ENCODE results near the gene UBE2M. TPM values are rescaled to one million over a fixed set of nuclear protein-coding genes. Genes with fewer than 3 reads are reported as not detected.

Gene UBE2M
- total RNA-seq, 6 experiments from 2014 or later, result 91.5 to 114 (median 106) TPM

DNA sequence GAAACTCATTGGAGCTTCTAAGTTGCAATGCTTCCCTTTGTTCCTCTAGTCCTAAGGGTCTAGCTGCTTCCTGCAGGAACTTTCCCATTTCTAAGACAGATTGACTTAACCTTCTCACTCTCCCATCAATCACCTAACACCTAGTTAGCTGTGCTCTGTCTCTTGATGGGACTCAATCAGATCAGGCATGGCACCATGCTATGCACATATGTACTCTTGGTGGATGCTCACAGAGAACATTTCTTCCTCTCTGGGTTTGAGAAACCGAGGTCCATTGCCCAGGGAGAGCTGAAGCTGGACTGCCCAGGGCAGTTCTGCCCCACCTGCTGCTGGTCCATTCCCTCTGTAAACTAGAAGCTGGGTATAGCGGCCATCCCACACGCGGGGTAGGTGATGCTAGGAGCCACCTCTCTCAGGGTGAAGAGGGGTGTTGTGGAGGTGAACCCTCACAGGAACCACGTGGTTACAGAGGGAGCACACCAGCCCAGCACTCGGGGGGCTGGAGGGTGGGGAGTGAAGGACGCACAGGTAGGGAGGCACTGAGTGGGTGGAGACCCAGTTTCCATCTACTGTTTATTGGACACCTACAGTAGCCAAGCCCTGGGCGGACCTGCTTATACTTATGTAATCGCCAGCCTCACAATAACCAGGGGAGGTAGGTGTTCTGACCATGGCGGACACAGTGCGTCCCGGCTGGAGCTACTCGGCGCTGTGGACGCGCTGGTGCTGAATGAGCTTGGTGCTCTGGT, 3.1 kb upstream of the UBE2M start:
- no peak for DNase-seq
- no peak overlapping the region for H3K27ac Mint-ChIP-seq
- peaks cover 4% of the 10 kb centered on the region; the same call in 1 of the 2 replicates for H3K9me3 Mint-ChIP-seq
- peaks cover 20% of the 10 kb centered on the region for H3K36me3 Mint-ChIP-seq (ENCODE audit: low read depth)
- TF ChIP-seq, protein P1, sequence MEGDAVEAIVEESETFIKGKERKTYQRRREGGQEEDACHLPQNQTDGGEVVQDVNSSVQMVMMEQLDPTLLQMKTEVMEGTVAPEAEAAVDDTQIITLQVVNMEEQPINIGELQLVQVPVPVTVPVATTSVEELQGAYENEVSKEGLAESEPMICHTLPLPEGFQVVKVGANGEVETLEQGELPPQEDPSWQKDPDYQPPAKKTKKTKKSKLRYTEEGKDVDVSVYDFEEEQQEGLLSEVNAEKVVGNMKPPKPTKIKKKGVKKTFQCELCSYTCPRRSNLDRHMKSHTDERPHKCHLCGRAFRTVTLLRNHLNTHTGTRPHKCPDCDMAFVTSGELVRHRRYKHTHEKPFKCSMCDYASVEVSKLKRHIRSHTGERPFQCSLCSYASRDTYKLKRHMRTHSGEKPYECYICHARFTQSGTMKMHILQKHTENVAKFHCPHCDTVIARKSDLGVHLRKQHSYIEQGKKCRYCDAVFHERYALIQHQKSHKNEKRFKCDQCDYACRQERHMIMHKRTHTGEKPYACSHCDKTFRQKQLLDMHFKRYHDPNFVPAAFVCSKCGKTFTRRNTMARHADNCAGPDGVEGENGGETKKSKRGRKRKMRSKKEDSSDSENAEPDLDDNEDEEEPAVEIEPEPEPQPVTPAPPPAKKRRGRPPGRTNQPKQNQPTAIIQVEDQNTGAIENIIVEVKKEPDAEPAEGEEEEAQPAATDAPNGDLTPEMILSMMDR (IDR thresholded peaks at IDR 0.05), result no peak
- H3K4me3 Mint-ChIP-seq, result no peak overlapping the region
- H3K4me1 Mint-ChIP-seq (ENCODE audit: low read depth), result peaks cover 23% of the 10 kb centered on the region
- H3K27me3 Mint-ChIP-seq (ENCODE audit: insufficient read depth), result peaks cover 11% of the 10 kb centered on the region

DNA sequence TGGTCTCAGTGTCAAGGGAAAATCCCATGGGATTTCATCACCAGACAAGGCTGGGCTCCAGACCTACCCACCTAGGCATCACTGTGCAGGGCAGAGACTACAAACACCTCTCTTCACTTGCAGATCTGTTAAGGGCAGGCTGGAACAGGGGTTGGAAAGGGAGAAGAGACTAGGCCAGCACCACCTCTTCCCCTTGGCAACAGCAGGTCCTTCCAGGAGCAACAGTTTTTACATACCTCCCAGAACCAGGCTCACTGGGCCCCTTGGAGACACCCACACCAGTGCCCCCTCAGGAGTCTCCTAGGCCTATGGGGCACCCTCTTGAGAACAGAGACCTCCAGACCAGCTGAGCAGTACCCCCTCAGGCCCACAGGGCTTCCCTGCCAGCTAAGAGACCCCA, 2.5 kb upstream of the UBE2M start:
- Mint-ChIP-seq H3K27me3 (ENCODE audit: insufficient read depth) (peaks cover 11% of the 10 kb centered on the region), H3K4me3 (no peak overlapping the region)
- no peak for DNase-seq

DNA sequence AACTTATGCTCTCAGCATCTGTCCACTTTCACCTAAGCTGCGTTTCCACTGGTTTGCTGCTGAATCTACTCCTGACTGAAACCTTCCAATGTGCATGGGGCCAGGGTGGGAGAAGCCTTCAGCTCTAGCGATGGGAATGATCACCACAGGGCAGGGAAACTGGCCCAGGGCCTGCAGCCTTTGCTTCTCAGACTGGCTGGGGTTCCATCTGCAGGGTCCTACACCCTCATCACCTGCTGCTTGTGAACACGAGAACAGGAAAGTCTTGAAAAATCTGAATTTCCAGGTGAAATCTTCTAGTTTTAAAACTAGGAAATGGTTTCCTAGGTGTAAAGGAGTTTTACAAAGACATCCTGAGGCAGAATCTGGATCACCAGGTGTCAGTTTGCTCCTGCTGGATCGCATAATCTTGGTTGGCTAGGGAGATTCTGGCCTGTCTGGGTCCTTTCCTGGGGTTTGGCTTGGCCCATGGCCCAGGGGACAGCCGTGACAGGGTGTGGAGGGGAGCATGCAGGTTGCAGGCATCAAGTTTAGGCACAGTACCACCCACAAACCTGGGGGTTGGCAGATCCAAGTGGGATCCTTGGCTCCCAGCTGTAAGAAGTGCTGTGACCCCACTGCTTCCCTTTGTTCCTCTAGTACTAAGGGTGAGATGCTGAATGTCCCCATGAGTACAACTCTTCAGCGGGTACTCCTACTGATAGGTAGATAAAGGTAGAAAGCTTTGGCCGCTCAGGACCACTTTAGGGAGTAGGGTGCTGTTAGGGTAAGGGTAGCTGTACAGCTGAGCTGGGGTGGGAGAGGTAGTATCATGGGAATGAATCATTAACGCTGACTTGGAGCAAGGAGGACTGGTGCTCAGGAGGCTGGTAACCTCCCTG, 1.8 kb upstream of the UBE2M start:
- peaks cover 11% of the 10 kb centered on the region for H3K27me3 Mint-ChIP-seq (ENCODE audit: insufficient read depth)
- TF ChIP-seq, protein P1 (IDR thresholded peaks at IDR 0.05), result no peak
- H3K4me3 Mint-ChIP-seq, result peak overlapping the region; percentile 99
- H3K9me3 Mint-ChIP-seq, result peaks cover 4% of the 10 kb centered on the region; the same call in 1 of the 2 replicates
- DNase-seq, result no peak
- peaks cover 26% of the 10 kb centered on the region for H3K36me3 Mint-ChIP-seq (ENCODE audit: low read depth)
- H3K27ac Mint-ChIP-seq, result peak overlapping the region; percentile 100
- H3K4me1 Mint-ChIP-seq (ENCODE audit: low read depth), result peaks cover 32% of the 10 kb centered on the region

More for the DNA sequence above, 2.5 kb upstream of the UBE2M start:
- peak overlapping the region; percentile 100; the same call in 1 of the 2 replicates for H3K27ac Mint-ChIP-seq
- TF ChIP-seq, protein P1 (IDR thresholded peaks at IDR 0.05), result no peak
- H3K36me3 Mint-ChIP-seq (ENCODE audit: low read depth), result peaks cover 26% of the 10 kb centered on the region
- H3K9me3 Mint-ChIP-seq, result peaks cover 4% of the 10 kb centered on the region; the same call in 1 of the 2 replicates
- peaks cover 29% of the 10 kb centered on the region for H3K4me1 Mint-ChIP-seq (ENCODE audit: low read depth)

DNA sequence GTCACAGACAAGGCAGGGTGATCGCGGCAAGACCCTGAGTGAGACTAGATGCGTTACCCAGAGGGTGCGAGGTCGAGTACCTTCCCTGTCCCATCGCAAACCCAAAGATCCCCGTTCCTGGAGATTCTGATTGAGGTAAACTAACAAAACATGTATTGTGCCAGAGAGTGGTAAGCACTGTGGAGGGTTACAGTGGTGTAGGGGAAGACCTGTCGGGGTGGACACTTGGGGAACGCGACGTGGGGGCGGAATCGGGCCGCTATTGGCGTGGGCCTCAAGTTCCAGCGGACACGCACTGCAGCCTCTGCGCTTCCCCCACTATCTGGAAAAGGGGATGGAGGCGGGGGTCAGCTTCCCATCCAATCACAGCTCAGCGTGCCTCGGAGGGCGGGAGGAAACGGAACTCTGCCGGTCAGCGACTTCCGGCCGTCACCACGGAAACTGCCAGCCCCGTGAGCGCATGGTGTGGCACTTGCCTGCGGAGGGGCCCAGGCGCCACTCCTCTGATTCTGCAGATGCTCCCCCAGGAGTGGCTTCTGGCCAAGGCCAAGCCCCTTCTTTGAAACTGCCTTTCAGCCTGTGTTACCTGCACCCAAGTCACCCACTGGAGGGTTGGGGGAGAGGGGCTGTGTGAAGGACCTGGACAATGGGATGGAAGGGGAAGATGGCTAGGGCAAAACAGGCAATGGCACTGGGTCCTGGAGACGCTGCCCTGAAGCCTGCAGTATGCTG, 1.0 kb upstream of the UBE2M start:
- DNase-seq, result peak; percentile 82
- Mint-ChIP-seq H3K4me1 (ENCODE audit: low read depth) (peaks cover 39% of the 10 kb centered on the region), H3K4me3 (peak overlapping the region; percentile 99), H3K9me3 (peaks cover 4% of the 10 kb centered on the region; the same call in 1 of the 2 replicates), H3K36me3 (ENCODE audit: low read depth) (peaks cover 25% of the 10 kb centered on the region), H3K27me3 (ENCODE audit: insufficient read depth) (peaks cover 19% of the 10 kb centered on the region), H3K27ac (peak overlapping the region; percentile 100)
- TF ChIP-seq, protein P1 (IDR thresholded peaks at IDR 0.05), result no peak

DNA sequence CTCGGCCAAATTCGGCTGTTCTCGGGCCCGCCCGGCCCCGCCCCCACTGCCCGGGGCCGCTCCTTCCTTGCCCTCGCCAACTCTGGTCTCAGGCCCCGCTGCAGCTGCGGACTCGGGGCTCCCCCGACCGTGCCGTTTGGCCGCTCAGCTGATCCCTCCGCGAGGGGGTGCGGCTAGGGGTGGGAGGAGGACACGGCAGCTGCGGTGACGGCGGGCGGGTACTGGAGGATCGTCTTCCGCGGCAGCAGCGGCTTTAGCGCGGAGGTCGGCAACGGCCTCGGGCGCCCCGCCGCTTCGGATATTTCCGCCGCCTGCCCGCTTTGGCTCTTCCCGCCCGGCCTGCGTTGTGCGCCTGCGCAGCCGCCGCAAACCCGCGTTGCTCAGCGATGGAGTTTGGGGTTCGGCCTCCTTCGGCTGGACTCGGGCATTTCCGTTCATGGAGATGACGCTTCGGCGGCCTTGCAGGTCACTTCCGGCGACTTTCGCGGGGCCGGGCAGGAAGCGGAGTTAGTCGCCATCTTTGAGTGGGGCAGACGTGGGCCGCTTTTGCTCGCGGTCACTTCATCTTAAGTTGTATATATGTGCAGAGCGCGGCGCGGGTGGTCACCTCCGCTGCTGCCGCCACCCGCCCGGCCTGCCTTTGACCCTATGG, 338 bp upstream of the UBE2M start:
- Mint-ChIP-seq H3K27ac (peak overlapping the region; percentile 100), H3K4me3 (peak overlapping the region; percentile 99), H3K36me3 (ENCODE audit: low read depth) (peaks cover 31% of the 10 kb centered on the region), H3K4me1 (ENCODE audit: low read depth) (peaks cover 43% of the 10 kb centered on the region), H3K27me3 (ENCODE audit: insufficient read depth) (peaks cover 18% of the 10 kb centered on the region), H3K9me3 (peaks cover 4% of the 10 kb centered on the region; the same call in 1 of the 2 replicates)
- DNase-seq, result peak; percentile 98
- TF ChIP-seq, protein P1 (IDR thresholded peaks at IDR 0.05), result no peak
